Hematopoietic multipotent progenitor cell treated with erythropoietin and hydrocortisone succinate and interleukin-3 and kit ligand, for 8 days (in vitro differentiated cells): Measurements from ENCODE around the gene CXXC5.
A peak's percentile ranks its signal among the peaks of the same experiment; 100 is the strongest.

ENCODE experiments used
- DNase-seq: peaks from one replicate; pipeline ENCODE4 v3.0.0-alpha.2; 2015

CXXC5 gene

GRCh38 chr5:139651853-139652787, 4.0 kb downstream of the CXXC5 start:
- DNase-seq = peak; percentile 73

- no peak for DNase-seq
These were observed 4.7 kb downstream of the CXXC5 start for GRCh38 chr5:139652788-139653241.

GRCh38 chr5:139653616-139654015, 5.5 kb downstream of the CXXC5 start:
- no peak for DNase-seq

- no peak for DNase-seq
These were observed 6.3 kb downstream of the CXXC5 start for GRCh38 chr5:139654464-139654863.

- no peak for DNase-seq
These were observed 6.8 kb downstream of the CXXC5 start for GRCh38 chr5:139654871-139655491.

GRCh38 chr5:139655727-139656271, 7.7 kb downstream of the CXXC5 start:
- no peak for DNase-seq

- DNase-seq = peak; percentile 51
These were observed 9.5 kb downstream of the CXXC5 start for GRCh38 chr5:139657363-139658321.

GRCh38 chr5:139658501-139658927, 10.4 kb downstream of the CXXC5 start:
- no peak for DNase-seq

- peak; percentile 61 for DNase-seq
These were observed 10.9 kb downstream of the CXXC5 start for GRCh38 chr5:139658928-139659667.

- DNase-seq = no peak
These were observed 11.5 kb downstream of the CXXC5 start for GRCh38 chr5:139659695-139660101.

GRCh38 chr5:139660105-139660922, 12.2 kb downstream of the CXXC5 start:
- DNase-seq = peak; percentile 56

- DNase-seq = peak; percentile 92
These were observed 13.0 kb downstream of the CXXC5 start for GRCh38 chr5:139660923-139661814.

GRCh38 chr5:139662617-139663016, 14.5 kb downstream of the CXXC5 start:
- DNase-seq = no peak

- no peak for DNase-seq
These were observed 15.3 kb downstream of the CXXC5 start for GRCh38 chr5:139663207-139664085.

- DNase-seq = no peak
These were observed 16.0 kb downstream of the CXXC5 start for GRCh38 chr5:139664086-139664693.

- no peak for DNase-seq
These were observed 16.7 kb downstream of the CXXC5 start for GRCh38 chr5:139664727-139665351.

GRCh38 chr5:139665626-139666025, 17.5 kb downstream of the CXXC5 start:
- DNase-seq = no peak

- no peak for DNase-seq
These were observed 18.4 kb downstream of the CXXC5 start for GRCh38 chr5:139666551-139666950.
